GM12891 (cell line): ENCODE results near the gene SCNN1G.

Source experiments
- PAX5 ChIP-seq: IDR thresholded peaks from 2 replicates; pipeline ENCODE4 v1.6.1; 2011; ENCODE audit warnings: low read length, moderate library complexity, mild to moderate bottlenecking; ENCODE audit not compliant: insufficient read depth, severe bottlenecking
- POLR2A ChIP-seq: IDR thresholded peaks from 2 replicates; pipeline ENCODE4 v1.6.1; 2011; ENCODE audit warnings: low read depth, low read length, control low read depth
- POLR2AphosphoS5 ChIP-seq: IDR thresholded peaks from 2 replicates; pipeline ENCODE4 v1.6.1; 2011; ENCODE audit warnings: low read depth, low read length, control low read depth
- SPI1 ChIP-seq: IDR thresholded peaks from 2 replicates; pipeline ENCODE4 v1.6.1; 2011; ENCODE audit warnings: low read depth, low read length, control low read depth
- TAF1 ChIP-seq: IDR thresholded peaks from 2 replicates; pipeline ENCODE4 v1.6.1; 2011; ENCODE audit warnings: low read depth, low read length, control low read depth

GRCh38 chr16:23248261-23249194, 66.0 kb downstream of the SCNN1G start:
- TF ChIP-seq POLR2AphosphoS5, result no peak
- no peak for TF ChIP-seq TAF1
- no peak for TF ChIP-seq SPI1
- TF ChIP-seq POLR2A, result no peak
- TF ChIP-seq PAX5, result no peak
